ENCODE results near the gene TSEN2.

The TSEN2 gene

GRCh38 chr3:12577379-12577778, 93.1 kb downstream of the TSEN2 start:
- peaks cover 54% of the 10 kb centered on the region for H3K36me3 Mint-ChIP-seq

GRCh38 chr3:12578742-12579141, 94.5 kb downstream of the TSEN2 start:
- Mint-ChIP-seq H3K27ac (no peak overlapping the region), H3K9me3 (no peaks in the 10 kb centered on the region), H3K36me3 (peaks cover 55% of the 10 kb centered on the region), H3K4me3 (no peak overlapping the region), H3K4me1 (no peaks in the 10 kb centered on the region), H3K27me3 (no peaks in the 10 kb centered on the region)
- CTCF ChIA-PET, result interaction anchor here (2.6 kb wide), 1 partner anchor 20 kb away, joined by 6 read pairs; no protein-coding TSS in a partner anchor
- no peak for DNase-seq

More at GRCh38 chr3:12577379-12577778, 93.1 kb downstream of the TSEN2 start:
- DNase-seq, result no peak
- Mint-ChIP-seq H3K27ac (no peak overlapping the region), H3K4me1 (no peaks in the 10 kb centered on the region), H3K9me3 (no peaks in the 10 kb centered on the region), H3K27me3 (no peaks in the 10 kb centered on the region), H3K4me3 (no peak overlapping the region)
- CTCF ChIA-PET, result interaction anchor here (2.6 kb wide), 1 partner anchor 19 kb away, joined by 6 read pairs; no protein-coding TSS in a partner anchor

GRCh38 chr3:12579456-12579855, 95.2 kb downstream of the TSEN2 start:
- Mint-ChIP-seq H3K4me3 (no peak overlapping the region), H3K27me3 (no peaks in the 10 kb centered on the region), H3K27ac (no peak overlapping the region), H3K36me3 (peaks cover 54% of the 10 kb centered on the region), H3K4me1 (no peaks in the 10 kb centered on the region), H3K9me3 (no peaks in the 10 kb centered on the region)
- no peak for DNase-seq
- CTCF ChIA-PET, result no interaction called here

GRCh38 chr3:12579905-12580304, 95.6 kb downstream of the TSEN2 start:
- Mint-ChIP-seq H3K9me3 (no peaks in the 10 kb centered on the region), H3K4me3 (no peak overlapping the region), H3K27me3 (no peaks in the 10 kb centered on the region), H3K4me1 (no peaks in the 10 kb centered on the region), H3K27ac (no peak overlapping the region), H3K36me3 (peaks cover 54% of the 10 kb centered on the region)
- DNase-seq, result no peak
- CTCF ChIA-PET, result no interaction called here

- Mint-ChIP-seq H3K36me3 (peaks cover 42% of the 10 kb centered on the region), H3K27ac (no peak overlapping the region), H3K27me3 (no peaks in the 10 kb centered on the region), H3K4me3 (no peak overlapping the region), H3K9me3 (no peaks in the 10 kb centered on the region), H3K4me1 (no peaks in the 10 kb centered on the region)
- no peak for DNase-seq
- CTCF ChIA-PET, result no interaction called here
These were observed 98.5 kb downstream of the TSEN2 start for GRCh38 chr3:12582730-12583129.

Measured in activated naive CD4-positive, alpha-beta T cell treated with anti-CD3 and anti-CD28 coated beads, Interleukin-2, amount 10 ng/mL, durations not matched to agents 7 days and 5 days (primary cell).